Motor neuron (in vitro differentiated cells): ENCODE measurements around the gene GSTO1. TPM values are rescaled to one million over a fixed set of nuclear protein-coding genes. Genes with fewer than 3 reads are reported as not detected.
A peak's percentile ranks its signal among the peaks of the same experiment; 100 is the strongest.

Experiments
- ATAC-seq, 8 experiments: fragments of 200-7000 bp; cut with Tn5 transposase; replicated peaks in 6 of 8; 2 replicates each; pipeline ENCODE4 v1.8.0; 2021; ENCODE audit warnings: mild to moderate bottlenecking in 8 of 8, moderate library complexity in 8 of 8
- H3K27ac ChIP-seq, 2 donors: fragments of 250-450 bp; sonication (Bioruptor Pico); 2 replicates each; pipeline ENCODE4 v1.9.0; 2021; ENCODE audit warnings: antibody characterized with exemption in 2 of 2, mild to moderate bottlenecking in 2 of 2, moderate library complexity in 1 of 2
- H3K4me1 ChIP-seq, 2 donors: fragments of 250-450 bp; sonication (Bioruptor Pico); replicated peaks in 1 of 2; 2 replicates each; pipeline ENCODE4 v1.6.1; 2021; ENCODE audit warnings: antibody characterized with exemption in 2 of 2, mild to moderate bottlenecking in 2 of 2, moderate library complexity in 1 of 2
- H3K4me3 ChIP-seq, 5 donors: fragments of 250-450 bp; sonication (Bioruptor Pico); 2 replicates each; pipeline ENCODE4 v1.9.0; 2021; ENCODE audit warnings: antibody characterized with exemption in 5 of 5, mild to moderate bottlenecking in 5 of 5, moderate library complexity in 4 of 5
- WGBS, 10 experiments: fragments of 450-650 bp; shearing (Covaris generic); methylation state at CpG; one replicate each; pipeline ENCODE4 v1.0.0; 2022; 5-methylcytosine and 5-hydroxymethylcytosine counted together
- in situ Hi-C, 9 experiments: fragments of 400-800 bp; cut with MboI; loops; one replicate each; pipeline ENCODE4 v1.15.0; 2021; ENCODE audit warnings: low sequenced_read_pairs in 9 of 9, low pct_unique_long_range_greater_than_20kb in 2 of 9; ENCODE audit not compliant: unreplicated experiment in 9 of 9
- total RNA-seq, 8 experiments: library from RNA; unstranded; fragments of 300-600 nt; gene quantifications; 2 replicates each; pipeline versions ENCODE4 v1.2.3 to v1.2.4, GENCODE V29; 2022

The GSTO1 gene
- total RNA-seq, 8 experiments from 2014 or later: 29.7 to 331 (median 51.5) TPM

- in situ Hi-C loops: no loop called here
Observed at GRCh38 chr10:104304356-104304745, 49.7 kb downstream of the GSTO1 start.

GRCh38 chr10:104304927-104305326 is 50.2 kb downstream of the GSTO1 start:
- no peak overlapping the region for H3K27ac ChIP-seq
- in situ Hi-C loops: no loop called here

More at GRCh38 chr10:104304356-104304745, 49.7 kb downstream of the GSTO1 start:
- no peak for ATAC-seq
- WGBS, 10 experiments: 37 to 100% (median 80%) methylated on average over 1 to 4 of the region's 4 CpGs; no CpG with 5 or more reads in 1 of the 10 experiments
- peaks cover 28% of the 10 kb centered on the region in 2 donors for H3K4me1 ChIP-seq
- no peak overlapping the region for H3K27ac ChIP-seq
- no peak overlapping the region for H3K4me3 ChIP-seq

DNA sequence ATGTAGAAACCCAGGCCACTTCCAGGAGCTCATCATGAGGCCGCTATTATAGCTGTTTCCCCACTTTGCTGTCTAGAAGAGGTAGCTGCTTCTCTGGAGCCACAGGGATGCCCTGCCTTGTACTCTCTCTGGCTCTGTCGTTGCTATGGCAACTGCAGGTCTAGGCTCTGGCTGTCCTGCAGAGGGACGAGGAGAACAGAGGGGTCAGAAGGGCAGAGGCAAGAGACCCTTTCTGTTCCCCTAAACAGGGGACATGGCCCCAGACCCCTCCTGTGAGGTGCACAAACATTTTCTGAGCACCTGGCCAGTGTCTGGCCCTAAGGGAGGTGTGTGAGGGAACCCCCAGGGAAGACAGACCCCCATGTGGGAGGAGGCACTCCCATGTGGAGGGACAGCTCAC is 52.2 kb downstream of the GSTO1 start:
- peak in 6 of 8 experiments; percentile 4 to 82 (median 72) for ATAC-seq
- Histone ChIP-seq H3K4me3 (no peak overlapping the region), H3K27ac (no peak overlapping the region), H3K4me1 (peaks cover 16 to 18% of the 10 kb centered on the region in 2 donors)
- in situ Hi-C loops: no loop called here
- 20 to 100% (median 55%) methylated on average over 1 to 2 of the region's 3 CpGs; no CpG with 5 or more reads in 6 of the 10 experiments for WGBS, 10 experiments

More at GRCh38 chr10:104304927-104305326, 50.2 kb downstream of the GSTO1 start:
- WGBS, 10 experiments: 77 to 100% (median 95%) methylated on average over 1 to 8 of the region's 8 CpGs
- no peak for ATAC-seq
- Histone ChIP-seq H3K4me3 (no peak overlapping the region), H3K4me1 (peaks cover 28% of the 10 kb centered on the region in 2 donors)

GRCh38 chr10:104307576-104308438 is 53.1 kb downstream of the GSTO1 start:
- peak in 1 of 8 experiments; percentile 3 for ATAC-seq
- in situ Hi-C loops: no loop called here
- Histone ChIP-seq H3K27ac (no peak overlapping the region), H3K4me3 (no peak overlapping the region), H3K4me1 (peaks cover 16 to 23% of the 10 kb centered on the region in 2 donors)
- 71 to 100% (median 87%) methylated on average over 2 to 8 of the region's 10 CpGs; no CpG with 5 or more reads in 2 of the 10 experiments for WGBS, 10 experiments

GRCh38 chr10:104308439-104308903 is 53.8 kb downstream of the GSTO1 start:
- Histone ChIP-seq H3K4me3 (no peak overlapping the region), H3K27ac (no peak overlapping the region), H3K4me1 (peaks cover 16 to 23% of the 10 kb centered on the region in 2 donors)
- no peak for ATAC-seq
- in situ Hi-C loops: no loop called here
- 62 to 100% (median 84%) methylated on average over 1 to 4 of the region's 4 CpGs; no CpG with 5 or more reads in 1 of the 10 experiments for WGBS, 10 experiments

DNA sequence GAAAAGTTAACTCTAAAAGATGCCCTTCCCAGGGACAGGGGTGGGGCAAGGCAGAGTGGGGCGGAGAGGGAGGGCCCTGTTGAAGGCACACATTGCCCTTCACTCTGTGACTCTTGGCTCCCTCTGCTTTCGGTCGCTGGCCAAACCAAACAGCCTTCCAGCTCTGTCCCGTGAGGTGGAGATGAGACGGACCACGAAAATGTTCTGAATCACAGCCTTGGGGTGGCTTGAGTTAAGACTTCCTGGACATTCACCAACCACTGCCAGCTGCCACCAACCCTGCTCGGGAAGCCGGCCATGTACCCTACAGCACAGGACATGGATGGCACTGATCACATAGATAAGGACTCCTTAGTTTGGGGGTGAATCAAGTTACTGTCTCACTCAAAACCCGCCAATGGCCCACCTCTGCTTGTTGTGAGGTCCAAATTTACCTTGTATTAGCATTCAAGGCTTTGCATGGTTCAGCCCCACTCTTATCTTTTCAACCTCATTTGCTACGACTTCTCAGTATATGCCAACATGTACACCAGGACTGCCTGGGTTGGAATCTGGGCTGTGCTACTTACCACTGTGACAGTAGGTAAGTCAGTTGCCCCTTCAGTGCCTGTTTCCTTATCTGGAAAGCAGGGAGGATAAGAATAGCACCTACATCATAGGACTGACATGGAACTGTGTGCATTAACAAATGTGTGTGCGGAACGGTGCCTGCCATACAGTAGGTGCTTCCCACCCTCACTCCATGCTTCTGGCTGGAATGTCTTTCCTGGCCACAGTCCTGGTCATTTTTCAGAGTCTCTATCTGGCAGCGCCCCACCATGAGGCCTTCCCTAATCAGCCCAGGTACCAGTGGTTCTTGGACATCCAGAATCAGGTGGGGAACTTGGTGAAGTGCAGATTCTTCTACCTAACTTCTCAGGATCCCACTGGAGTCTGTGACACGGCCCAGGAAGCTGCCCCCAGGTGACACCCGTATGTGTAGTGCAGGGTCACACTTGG is 55.6 kb downstream of the GSTO1 start:
- in situ Hi-C loops: no loop called here
- H3K27ac ChIP-seq: no peak overlapping the region
- 10 to 100% (median 91%) methylated on average over 2 to 9 of the region's 15 CpGs; no CpG with 5 or more reads in 2 of the 10 experiments for WGBS, 10 experiments
- H3K4me1 ChIP-seq: peaks cover 16 to 23% of the 10 kb centered on the region in 2 donors
- H3K4me3 ChIP-seq: no peak overlapping the region
- peak in 2 of 8 experiments; percentile 45 to 57 for ATAC-seq

DNA sequence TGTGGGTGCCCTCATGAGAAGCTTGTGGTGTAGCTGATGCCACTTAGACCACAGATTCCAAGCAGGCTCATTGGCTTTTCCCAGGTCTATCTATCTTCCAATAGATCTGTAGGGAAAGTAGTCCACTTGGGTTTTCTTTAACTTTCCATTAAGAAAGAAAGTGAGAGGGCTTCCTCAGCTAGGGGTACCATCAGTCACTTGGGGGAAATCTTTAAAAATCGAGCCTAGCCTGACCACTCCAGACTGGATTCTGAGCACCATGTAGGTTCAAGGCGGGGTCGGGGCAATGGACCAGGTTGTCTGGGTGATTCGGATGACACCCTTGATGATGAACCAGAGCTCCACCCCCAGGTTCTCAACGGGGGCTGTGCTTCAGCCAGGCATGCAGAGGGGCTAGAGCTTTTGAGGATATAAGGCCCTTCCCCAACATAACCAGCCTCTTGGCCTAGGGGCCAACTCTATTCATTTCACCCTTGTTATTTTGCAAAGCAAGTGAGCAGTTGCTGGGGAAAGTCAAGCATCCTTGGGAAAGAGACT is 56.6 kb downstream of the GSTO1 start:
- Histone ChIP-seq H3K27ac (no peak overlapping the region), H3K4me1 (peaks cover 10 to 15% of the 10 kb centered on the region in 2 donors), H3K4me3 (no peak overlapping the region)
- WGBS, 10 experiments: 82 to 100% (median 90%) methylated on average over 1 to 5 of the region's 5 CpGs; no CpG with 5 or more reads in 5 of the 10 experiments
- ATAC-seq: no peak
- in situ Hi-C loops: no loop called here

GRCh38 chr10:104314591-104315485 is 60.1 kb downstream of the GSTO1 start:
- H3K27ac ChIP-seq: no peak overlapping the region
- WGBS, 10 experiments: 90 to 100% (median 95%) methylated on average over 2 to 14 of the region's 43 CpGs; no CpG with 5 or more reads in 4 of the 10 experiments
- in situ Hi-C loops: no loop called here
- no peak overlapping the region for H3K4me3 ChIP-seq
- H3K4me1 ChIP-seq: peaks cover 10 to 35% of the 10 kb centered on the region in 2 donors
- no peak for ATAC-seq

- peaks cover 14 to 41% of the 10 kb centered on the region in 2 donors for H3K4me1 ChIP-seq
- no peak overlapping the region for H3K4me3 ChIP-seq
- no peak overlapping the region for H3K27ac ChIP-seq
- no peak for ATAC-seq
- in situ Hi-C loops: no loop called here
- WGBS, 10 experiments: 97 to 100% (median 100%) methylated on average over 2 to 5 of the region's 22 CpGs; no CpG with 5 or more reads in 7 of the 10 experiments
Observed at GRCh38 chr10:104315486-104315921, 60.8 kb downstream of the GSTO1 start.

GRCh38 chr10:104316321-104317099 is 61.8 kb downstream of the GSTO1 start:
- 0 to 100% (median 82%) methylated on average over 1 to 6 of the region's 9 CpGs; no CpG with 5 or more reads in 2 of the 10 experiments for WGBS, 10 experiments
- Histone ChIP-seq H3K4me1 (peaks cover 16 to 51% of the 10 kb centered on the region in 2 donors), H3K27ac (no peak overlapping the region), H3K4me3 (no peak overlapping the region)
- no peak for ATAC-seq
- in situ Hi-C loops: no loop called here
